Upper lobe of left lung (tissue), 6 donors: ENCODE results near the gene DFFB. TPM values are rescaled to one million over a fixed set of nuclear protein-coding genes. Genes with fewer than 3 reads are reported as not detected.
A peak's percentile ranks its signal among the peaks of the same experiment; 100 is the strongest.

ENCODE experiments used
- ATAC-seq, 2 donors: fragments of 200-7000 bp; cut with Tn5 transposase; one replicate each; pipeline ENCODE4 v1.9.1; 2022; ENCODE audit warnings: mild to moderate bottlenecking in 2 of 2, moderate library complexity in 2 of 2; ENCODE audit not compliant: low FRiP score in 2 of 2
- DNase-seq, 2 donors: peaks; one replicate each; pipeline ENCODE4 v3.0.0-alpha.2; 2019 to 2020
- H3K27ac ChIP-seq, 4 donors: fragments of 200-600 bp; sonication (generic); one replicate each; pipeline ENCODE4 v1.5.1; 2016 to 2019
- H3K27me3 ChIP-seq, 4 donors: fragments of 200-600 bp; sonication (generic); one replicate each; pipeline ENCODE4 v1.5.1; 2017 to 2019
- H3K36me3 ChIP-seq, 4 donors: fragments of 200-600 bp; sonication (generic); one replicate each; pipeline ENCODE4 v1.5.1; 2016 to 2019
- H3K4me1 ChIP-seq, 4 donors: fragments of 200-600 bp; sonication (generic); one replicate each; pipeline ENCODE4 v1.5.1; 2018 to 2019
- H3K4me3 ChIP-seq, 4 donors: fragments of 200-600 bp; sonication (generic); one replicate each; pipeline ENCODE4 v1.5.1; 2017 to 2019; ENCODE audit warnings: mild to moderate bottlenecking in 2 of 4, moderate library complexity in 1 of 4
- H3K9me3 ChIP-seq, 4 donors: fragments of 200-600 bp; sonication (generic); one replicate each; pipeline ENCODE4 v1.5.1; 2018 to 2019
- CTCF ChIP-seq, 6 experiments: fragments of 450-650 bp in 4 of 6; fragments of 200-600 bp in 2 of 6; sonication (generic) in 2 of 6; IDR thresholded peaks; one replicate each; pipeline ENCODE4 v1.5.1; 2016 to 2019; ENCODE audit warnings: antibody characterized with exemption in 6 of 6
- EP300 ChIP-seq, 4 donors: sonication (generic); formaldehyde crosslinking; IDR thresholded peaks; one replicate each; pipeline ENCODE4 v1.5.1; 2017; ENCODE audit warnings: antibody characterized with exemption in 4 of 4, control low read depth in 2 of 4
- POLR2A ChIP-seq, 4 donors: fragments of 450-650 bp; IDR thresholded peaks; one replicate each; pipeline ENCODE4 v1.5.1; 2016 to 2017; ENCODE audit warnings: antibody characterized with exemption in 4 of 4, mild to moderate bottlenecking in 2 of 4
- POLR2AphosphoS5 ChIP-seq, 2 donors: sonication (generic); formaldehyde crosslinking; IDR thresholded peaks; one replicate each; pipeline ENCODE4 v1.5.1; 2017; ENCODE audit warnings: antibody characterized with exemption in 2 of 2
- WGBS, 2 donors: methylation state at CpG; one replicate each; pipeline ENCODE4 v1.1.5; 2017 to 2018; 5-methylcytosine and 5-hydroxymethylcytosine counted together
- total RNA-seq, 6 donors: library from RNA; depleted of rRNA in 4 of 6; stranded (reverse); fragments of >200 nt in 4 of 6; gene quantifications; one replicate each; pipeline versions ENCODE4 v1.1.0 to v1.2.1, GENCODE V29; 2016 to 2021
- donor health status: DM: no; HTN: no; CAD: no; lungs with moderate emphysema.
- donor health status: DM: no; HTN: yes; CAD: no; lungs with severe emphysema.

DFFB gene
- total RNA-seq, 6 donors from 2014 or later = 7.1 to 16.8 (median 9.4) TPM

DNA sequence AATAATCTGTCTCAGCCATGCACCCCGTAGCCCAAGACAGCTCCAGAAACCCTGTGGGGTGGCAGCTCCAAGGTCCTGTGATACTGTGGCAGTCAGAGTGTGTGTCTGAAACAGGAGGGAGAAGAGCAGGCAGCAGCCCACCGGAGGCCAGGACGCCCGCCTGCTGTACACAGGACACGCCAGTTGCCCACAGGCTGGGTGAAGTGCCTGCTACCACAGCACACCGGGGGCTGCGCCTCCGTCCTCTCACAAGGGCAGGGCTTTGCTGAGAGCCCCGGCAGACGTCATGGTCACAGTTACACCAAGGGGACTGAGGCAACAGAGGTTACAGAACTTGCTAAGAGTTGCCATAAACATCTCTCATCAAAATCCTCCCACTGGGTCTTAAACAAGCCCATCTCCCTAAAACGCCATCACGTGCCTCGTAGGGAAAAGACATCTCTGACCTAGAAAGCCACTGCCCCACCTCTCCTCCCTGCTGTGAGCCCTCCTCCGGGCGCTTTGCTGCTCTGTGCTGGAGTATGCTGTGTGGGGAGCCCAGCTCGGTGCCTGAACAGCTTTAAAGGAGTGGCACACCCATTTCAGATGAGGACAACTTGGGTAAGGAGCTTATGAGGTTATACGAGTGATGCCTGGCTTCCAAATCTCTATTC is 37.5 kb downstream of the DFFB start:
- DNase-seq (peak in 1 of 2 donors; percentile 58), ATAC-seq (peak in 1 of 2 donors; percentile 36)
- peaks cover 0 to 5% (median 2%) of the 10 kb centered on the region in 4 donors for H3K9me3 ChIP-seq
- H3K36me3 ChIP-seq = peaks cover 12 to 30% (median 14%) of the 10 kb centered on the region in 4 donors
- H3K27me3 ChIP-seq = no peaks in the 10 kb centered on the region
- peaks cover 5 to 29% (median 15%) of the 10 kb centered on the region in 4 donors for H3K4me1 ChIP-seq
- H3K4me3 ChIP-seq = no peak overlapping the region
- no peak for TF ChIP-seq EP300 (IDR thresholded peaks at IDR 0.05)
- no peak for TF ChIP-seq POLR2AphosphoS5 (IDR thresholded peaks at IDR 0.05)
- TF ChIP-seq CTCF (IDR thresholded peaks at IDR 0.05) = no peak
- TF ChIP-seq POLR2A (IDR thresholded peaks at IDR 0.05) = no peak
- 89 to 94% methylated on average over 12 to 17 of the region's 17 CpGs for WGBS, 2 donors
- no peak overlapping the region for H3K27ac ChIP-seq

DNA sequence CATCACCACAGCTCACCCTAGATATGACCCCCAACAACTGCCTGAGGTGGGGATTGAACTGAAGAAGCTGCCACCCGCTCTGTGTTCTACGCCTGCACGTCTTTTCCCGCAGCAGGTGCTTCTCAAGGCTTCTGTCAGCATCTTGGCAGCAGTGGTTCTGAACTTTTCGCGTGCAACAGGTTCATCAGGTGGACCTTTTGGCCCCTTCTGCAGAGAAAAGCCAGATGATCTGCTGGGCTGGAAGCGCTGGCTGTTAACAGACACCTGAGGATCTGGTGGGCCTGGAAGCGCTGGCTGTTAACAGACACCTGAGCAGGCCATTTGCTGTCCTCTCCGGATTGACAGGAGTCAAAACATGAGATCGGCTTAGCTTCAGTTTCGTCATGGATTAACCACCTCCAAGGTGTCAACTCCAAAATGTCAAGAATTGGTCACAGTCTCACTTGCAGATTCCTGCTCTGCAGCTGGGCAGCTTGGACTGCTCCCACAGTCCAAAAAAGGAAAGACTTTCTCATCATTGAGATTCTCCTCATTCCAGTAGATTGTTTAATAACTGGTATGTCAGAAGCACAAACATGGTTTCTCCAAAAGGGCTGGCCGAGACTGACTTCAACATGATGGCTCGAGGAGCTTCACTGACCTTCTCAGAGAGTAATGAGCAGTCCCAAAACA is 38.1 kb downstream of the DFFB start:
- TF ChIP-seq POLR2A (IDR thresholded peaks at IDR 0.05) = no peak
- TF ChIP-seq CTCF (IDR thresholded peaks at IDR 0.05) = no peak
- no peak for TF ChIP-seq POLR2AphosphoS5 (IDR thresholded peaks at IDR 0.05)
- TF ChIP-seq EP300 (IDR thresholded peaks at IDR 0.05) = no peak
- WGBS, 2 donors = 91 to 92% methylated on average over 11 to 13 of the region's 13 CpGs
- no peak for DNase-seq

DNA sequence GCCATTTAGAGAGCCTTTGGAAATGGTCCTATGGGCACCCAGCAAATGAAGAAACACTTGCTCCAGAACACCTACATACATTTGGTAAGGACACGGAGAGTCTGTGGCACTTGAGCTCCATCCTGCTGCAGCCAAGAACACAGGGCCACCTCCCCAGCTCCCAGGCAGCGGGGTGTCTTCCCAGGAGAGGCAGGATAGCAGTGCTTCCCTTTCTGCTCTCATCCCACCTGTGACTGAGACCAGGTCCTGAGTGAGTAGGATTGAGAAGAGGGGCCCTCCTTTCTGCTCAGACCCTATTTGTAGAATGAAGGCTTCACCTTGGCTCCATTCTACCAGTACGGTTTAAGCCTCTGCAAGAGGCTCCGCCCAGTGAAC is 38.7 kb downstream of the DFFB start:
- no peaks in the 10 kb centered on the region for H3K27me3 ChIP-seq

More for the DNA sequence above, 38.1 kb downstream of the DFFB start:
- Histone ChIP-seq H3K4me3 (no peak overlapping the region), H3K27me3 (no peaks in the 10 kb centered on the region), H3K4me1 (peaks cover 5 to 30% (median 15%) of the 10 kb centered on the region in 4 donors), H3K27ac (no peak overlapping the region), H3K36me3 (peaks cover 7 to 23% (median 8%) of the 10 kb centered on the region in 4 donors), H3K9me3 (peaks cover 0 to 5% (median 2%) of the 10 kb centered on the region in 4 donors)
- ATAC-seq = no peak

GRCh38 chr1:3896396-3897000 is 39.2 kb downstream of the DFFB start:
- DNase-seq = no peak
- no peak for ATAC-seq
- Histone ChIP-seq H3K27me3 (no peaks in the 10 kb centered on the region), H3K36me3 (peaks cover 0 to 12% (median 2%) of the 10 kb centered on the region in 4 donors), H3K4me3 (no peak overlapping the region), H3K4me1 (peaks cover 8 to 32% (median 14%) of the 10 kb centered on the region in 4 donors), H3K9me3 (peaks cover 0 to 5% (median 2%) of the 10 kb centered on the region in 4 donors), H3K27ac (no peak overlapping the region)
- TF ChIP-seq CTCF (IDR thresholded peaks at IDR 0.05) (no peak), EP300 (IDR thresholded peaks at IDR 0.05) (no peak), POLR2A (IDR thresholded peaks at IDR 0.05) (no peak), POLR2AphosphoS5 (IDR thresholded peaks at IDR 0.05) (no peak)
- 82 to 86% methylated on average over 7 of the region's 7 CpGs for WGBS, 2 donors

More for the DNA sequence above, 38.7 kb downstream of the DFFB start:
- Histone ChIP-seq H3K27ac (no peak overlapping the region), H3K4me1 (peaks cover 5 to 30% (median 15%) of the 10 kb centered on the region in 4 donors), H3K9me3 (peaks cover 0 to 5% (median 2%) of the 10 kb centered on the region in 4 donors), H3K4me3 (no peak overlapping the region), H3K36me3 (peaks cover 2 to 18% (median 3%) of the 10 kb centered on the region in 4 donors)
- no peak for DNase-seq
- WGBS, 2 donors = 86 to 100% methylated on average over 1 to 4 of the region's 4 CpGs
- TF ChIP-seq EP300 (IDR thresholded peaks at IDR 0.05) = no peak
- TF ChIP-seq CTCF (IDR thresholded peaks at IDR 0.05) = no peak
- no peak for TF ChIP-seq POLR2AphosphoS5 (IDR thresholded peaks at IDR 0.05)
- TF ChIP-seq POLR2A (IDR thresholded peaks at IDR 0.05) = no peak
- no peak for ATAC-seq
